Endothelial cell of umbilical vein (primary cell): ENCODE measurements around the gene MARCHF6. TPM values are rescaled to one million over a fixed set of nuclear protein-coding genes. Genes with fewer than 3 reads are reported as not detected.

ENCODE experiments used
- BruUV-seq: library from RNA; stranded (reverse); fragments of 400-500 nt; replicated peaks from 2 replicates; lab custom pipeline; 2021; lab: Mats Ljungman, UMichigan
- CTCF ChIA-PET: fragments of 300-600, 350-600 bp; sonication (Branson Sonifier 250); formaldehyde crosslinking; loops from one replicate; lab custom pipeline; 2021; ENCODE audit warnings: antibody characterized with exemption, inconsistent platforms; lab: Charles Lee
- POLR2A ChIA-PET: fragments of 300-600, 350-600 bp; sonication (Branson Sonifier 250); formaldehyde crosslinking; loops from one replicate; lab custom pipeline; 2021; ENCODE audit warnings: antibody characterized with exemption, inconsistent platforms; lab: Charles Lee
- DNase-seq: peaks from one replicate; pipeline ENCODE4 v3.0.0-alpha.2; 2011; ENCODE audit warnings: low read depth, low spot score
- FAIRE-seq: peaks from 2 replicates; lab custom pipeline; 2011; peaks lifted over from hg19 to GRCh38; lab: Jason Lieb, UNC
- H2AFZ ChIP-seq: 2 replicates; pipeline ENCODE4 v1.6.0; 2012; ENCODE audit warnings: low read depth, low read length, control low read depth, inconsistent platforms
- H3K27ac ChIP-seq: 2 replicates; pipeline ENCODE4 v1.5.1; 2011; ENCODE audit warnings: low read depth, mild to moderate bottlenecking, control low read depth, low read length, moderate library complexity; ENCODE audit not compliant: insufficient read depth
- H3K27me3 ChIP-seq, 2 experiments: 2 replicates each; pipeline versions ENCODE4 v1.6.0 to v1.6.1; 2011; ENCODE audit warnings: low read length in 2 of 2, mixed read lengths in 1 of 2; ENCODE audit not compliant: control insufficient read depth in 2 of 2, insufficient read depth in 2 of 2
- H3K36me3 ChIP-seq, 2 experiments: 2 replicates in 1 of 2; 3 replicates in 1 of 2; pipeline ENCODE4 v1.5.1; 2011; ENCODE audit warnings: low read length in 2 of 2, mild to moderate bottlenecking in 1 of 2, moderate library complexity in 1 of 2; ENCODE audit not compliant: control insufficient read depth in 2 of 2, insufficient read depth in 2 of 2; ENCODE audit errors: extremely low read depth in 1 of 2
- H3K4me1 ChIP-seq: 3 replicates; pipeline ENCODE4 v1.5.1; 2011; ENCODE audit warnings: mild to moderate bottlenecking, low read length; ENCODE audit not compliant: control insufficient read depth, insufficient read depth; ENCODE audit errors: extremely low read depth
- H3K4me2 ChIP-seq: 2 replicates; pipeline ENCODE4 v1.6.1; 2011; ENCODE audit warnings: low read length, control low read depth, mixed read lengths; ENCODE audit not compliant: insufficient read depth
- H3K4me3 ChIP-seq, 3 experiments: fragments of 200-600 bp in 1 of 3; sonication (generic), shearing (Covaris generic) in 1 of 3; replicated peaks in 1 of 3; 2 replicates each; pipeline ENCODE4 v1.5.1; 2011 to 2016; ENCODE audit warnings: control low read depth in 3 of 3, low read length in 3 of 3, mild to moderate bottlenecking in 2 of 3, inconsistent platforms in 1 of 3, low read depth in 1 of 3, moderate library complexity in 1 of 3; ENCODE audit not compliant: insufficient read depth in 1 of 3
- H3K79me2 ChIP-seq: 2 replicates; pipeline ENCODE4 v1.6.0; 2012; ENCODE audit warnings: low read length, inconsistent platforms; ENCODE audit not compliant: control insufficient read depth, insufficient read depth
- H3K9ac ChIP-seq: replicated peaks from 2 replicates; pipeline ENCODE3; 2011; ENCODE audit warnings: low read length, control low read depth; ENCODE audit not compliant: insufficient read depth; ENCODE audit errors: extremely low read depth
- H3K9me1 ChIP-seq: replicated peaks from 3 replicates; pipeline ENCODE4 v1.6.0; 2011; ENCODE audit warnings: mild to moderate bottlenecking, low read length; ENCODE audit not compliant: control insufficient read depth, insufficient read depth; ENCODE audit errors: extremely low read depth
- H3K9me3 ChIP-seq: replicated peaks from 2 replicates; pipeline ENCODE4 v1.5.1; 2012; ENCODE audit warnings: low read length, inconsistent platforms; ENCODE audit not compliant: control insufficient read depth, insufficient read depth
- H4K20me1 ChIP-seq: replicated peaks from 2 replicates; pipeline ENCODE3; 2011; ENCODE audit warnings: mild to moderate bottlenecking, low read length; ENCODE audit not compliant: control insufficient read depth, insufficient read depth; ENCODE audit errors: extremely low read depth
- EZH2 ChIP-seq: IDR thresholded peaks from 2 replicates; pipeline ENCODE4 v1.6.1; 2012; ENCODE audit warnings: borderline replicate concordance, low read depth, mild to moderate bottlenecking, moderate library complexity, low read length, inconsistent platforms; ENCODE audit not compliant: severe bottlenecking
- FOS ChIP-seq: IDR thresholded peaks from 2 replicates; pipeline ENCODE4 v1.6.1; 2011; ENCODE audit warnings: mild to moderate bottlenecking, low read length, moderate library complexity, borderline replicate concordance; ENCODE audit not compliant: insufficient read depth
- GATA2 ChIP-seq: IDR thresholded peaks from 2 replicates; pipeline ENCODE4 v1.7.0; 2011; ENCODE audit warnings: low read depth, mild to moderate bottlenecking, moderate library complexity, mixed read lengths, low read length; ENCODE audit not compliant: insufficient read length, insufficient read depth
- JUN ChIP-seq: IDR thresholded peaks from 2 replicates; pipeline ENCODE4 v1.6.1; 2011; ENCODE audit warnings: borderline replicate concordance, low read depth; ENCODE audit not compliant: insufficient read length, insufficient read depth
- MAX ChIP-seq: IDR thresholded peaks from 2 replicates; pipeline ENCODE4 v1.6.1; 2011; ENCODE audit not compliant: insufficient read depth, insufficient read length
- MYC ChIP-seq: IDR thresholded peaks from one replicate; pipeline ENCODE4 v1.6.1; 2011; ENCODE audit warnings: mild to moderate bottlenecking, low read depth, low read length
- POLR2A ChIP-seq: IDR thresholded peaks from 2 replicates; pipeline ENCODE4 v1.6.1; 2012; ENCODE audit warnings: low read depth, mild to moderate bottlenecking, control low read depth, low read length
- POLR2AphosphoS5 ChIP-seq: IDR thresholded peaks from 2 replicates; pipeline ENCODE4 v1.6.1; 2012; ENCODE audit warnings: low read depth, mild to moderate bottlenecking, control low read depth, low read length, moderate library complexity; ENCODE audit not compliant: insufficient read depth
- dilution Hi-C: fragments of 300-500 bp; cut with MboI; formaldehyde crosslinking; loops from one replicate; pipeline ENCODE4 v1.15.0; 2019; ENCODE audit warnings: low sequenced_read_pairs; ENCODE audit not compliant: extremely low pct_ligation_motif_present
- intact Hi-C: fragments of 100-400 bp; cut with micrococcal nuclease; formaldehyde crosslinking; loops from one replicate; pipeline ENCODE4 v1.10.0; 2022
- polyA plus RNA-seq, 4 experiments: library from polyadenylated mRNA; depleted of rRNA in 3 of 4; stranded (reverse) in 3 of 4; unstranded in 1 of 4; fragments of >200 nt; gene quantifications; 2 replicates each; pipeline versions ENCODE4 v1.2.1 to v1.2.3, GENCODE V29; 2011 to 2012; ENCODE audit warnings: missing spikeins in 1 of 4
- total RNA-seq: library from RNA; stranded (reverse); gene quantifications from 2 replicates; pipeline ENCODE4 v1.2.3, GENCODE V29; 2021
- TF ChIP-seq, protein P1 (sequence below), 2 donors: IDR thresholded peaks; 1 replicate in 1 of 2; 2 replicates in 1 of 2; pipeline ENCODE4 v1.5.1; 2011; ENCODE audit warnings: low read length in 2 of 2, mild to moderate bottlenecking in 2 of 2, moderate library complexity in 2 of 2, control low read depth in 1 of 2, inconsistent platforms in 1 of 2, low read depth in 1 of 2; ENCODE audit not compliant: insufficient read depth in 1 of 2; ENCODE audit errors: extremely low read depth in 1 of 2

The MARCHF6 gene
- total and polyA plus RNA-seq, 2 donors (not counting 3 experiments of a cell fraction or from before 2014, with no cell fraction given), result 108 to 112 TPM

GRCh38 chr5:10376544-10376943, 23.0 kb downstream of the MARCHF6 start:
- Histone ChIP-seq H3K4me2 (no peak overlapping the region), H3K36me3 (peaks cover 0 to 5% of the 10 kb centered on the region in 2 experiments), H3K4me3 (no peak overlapping the region), H3K27ac (no peak overlapping the region), H3K9me3 (no peaks in the 10 kb centered on the region), H4K20me1 (peaks cover 6% of the 10 kb centered on the region), H3K9ac (no peak overlapping the region), H2AFZ (no peak overlapping the region), H3K79me2 (peaks cover 66% of the 10 kb centered on the region), H3K9me1 (no peaks in the 10 kb centered on the region), H3K4me1 (no peaks in the 10 kb centered on the region), H3K27me3 (no peaks in the 10 kb centered on the region)
- DNase-seq, result no peak
- intact Hi-C loops (no loop called here), dilution Hi-C loops (no loop called here)
- BruUV-seq, result no TSS peak
- ChIA-PET CTCF (no interaction called here), POLR2A (no interaction called here)
- no peak for FAIRE-seq
- TF ChIP-seq GATA2 (no peak), POLR2AphosphoS5 (no peak), MAX (no peak), MYC (no peak), POLR2A (no peak), EZH2 (no peak), FOS (no peak), JUN (no peak)
- TF ChIP-seq, protein P1, sequence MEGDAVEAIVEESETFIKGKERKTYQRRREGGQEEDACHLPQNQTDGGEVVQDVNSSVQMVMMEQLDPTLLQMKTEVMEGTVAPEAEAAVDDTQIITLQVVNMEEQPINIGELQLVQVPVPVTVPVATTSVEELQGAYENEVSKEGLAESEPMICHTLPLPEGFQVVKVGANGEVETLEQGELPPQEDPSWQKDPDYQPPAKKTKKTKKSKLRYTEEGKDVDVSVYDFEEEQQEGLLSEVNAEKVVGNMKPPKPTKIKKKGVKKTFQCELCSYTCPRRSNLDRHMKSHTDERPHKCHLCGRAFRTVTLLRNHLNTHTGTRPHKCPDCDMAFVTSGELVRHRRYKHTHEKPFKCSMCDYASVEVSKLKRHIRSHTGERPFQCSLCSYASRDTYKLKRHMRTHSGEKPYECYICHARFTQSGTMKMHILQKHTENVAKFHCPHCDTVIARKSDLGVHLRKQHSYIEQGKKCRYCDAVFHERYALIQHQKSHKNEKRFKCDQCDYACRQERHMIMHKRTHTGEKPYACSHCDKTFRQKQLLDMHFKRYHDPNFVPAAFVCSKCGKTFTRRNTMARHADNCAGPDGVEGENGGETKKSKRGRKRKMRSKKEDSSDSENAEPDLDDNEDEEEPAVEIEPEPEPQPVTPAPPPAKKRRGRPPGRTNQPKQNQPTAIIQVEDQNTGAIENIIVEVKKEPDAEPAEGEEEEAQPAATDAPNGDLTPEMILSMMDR (IDR thresholded peaks at IDR 0.05; ENCODE audit: extremely low read depth in 1 of 2, insufficient read depth in 1 of 2, low read depth in 1 of 2, low read length in 2 of 2), result no peak
